ENCODE data around the gene CCDC180. TPM values are rescaled to one million over a fixed set of nuclear protein-coding genes. Genes with fewer than 3 reads are reported as not detected.
"Not testable (repeated sequence)": the region's sequence is repeated elsewhere in the genome, so short reads cannot be mapped to it uniquely, and the experiment has no call there.

CCDC180 gene
- 2.8 TPM for total RNA-seq
- long read RNA-seq, partial matches to known transcripts, result 0 of 1 reads
- long read RNA-seq, other reads (novel, unspliced or antisense), result 1 of 1 reads

GRCh38 chr9:97307500-97308163 lies at the start of gene CCDC180:
Gene CCDC180 (plus strand): TSS chr9:97307659. CDS start chr9:97308064, 405 bp downstream.
- no peak for DNase-seq (ENCODE audit: low spot score)

- DNase-seq (ENCODE audit: low spot score), result not testable (repeated sequence)
Measured at GRCh38 chr9:97259834-97260514, 47.5 kb upstream of the CCDC180 start.

- no peak for DNase-seq (ENCODE audit: low spot score)
Measured at GRCh38 chr9:97271292-97271691, 36.2 kb upstream of the CCDC180 start.

- no peak for DNase-seq (ENCODE audit: low spot score)
Measured at GRCh38 chr9:97272072-97272471, 35.4 kb upstream of the CCDC180 start.

GRCh38 chr9:97276310-97276852 lies 31.1 kb upstream of the CCDC180 start:
- no peak for DNase-seq (ENCODE audit: low spot score)

GRCh38 chr9:97277953-97278352 lies 29.5 kb upstream of the CCDC180 start:
- DNase-seq (ENCODE audit: low spot score), result no peak

- no peak for DNase-seq (ENCODE audit: low spot score)
Measured at GRCh38 chr9:97280755-97281330, 26.6 kb upstream of the CCDC180 start.

GRCh38 chr9:97283768-97284167 lies 23.7 kb upstream of the CCDC180 start:
- no peak for DNase-seq (ENCODE audit: low spot score)

- no peak for DNase-seq (ENCODE audit: low spot score)
Measured at GRCh38 chr9:97284798-97285197, 22.7 kb upstream of the CCDC180 start.

GRCh38 chr9:97292200-97292599 lies 15.3 kb upstream of the CCDC180 start:
- no peak for DNase-seq (ENCODE audit: low spot score)

GRCh38 chr9:97293207-97293721 lies 14.2 kb upstream of the CCDC180 start:
- DNase-seq (ENCODE audit: low spot score), result no peak

- DNase-seq (ENCODE audit: low spot score), result no peak
Measured at GRCh38 chr9:97293818-97294217, 13.6 kb upstream of the CCDC180 start.

- DNase-seq (ENCODE audit: low spot score), result no peak
Measured at GRCh38 chr9:97297889-97298288, 9.6 kb upstream of the CCDC180 start.

- no peak for DNase-seq (ENCODE audit: low spot score)
Measured at GRCh38 chr9:97299809-97300414, 7.5 kb upstream of the CCDC180 start.

- DNase-seq (ENCODE audit: low spot score), result no peak
Measured at GRCh38 chr9:97300586-97300985, 6.9 kb upstream of the CCDC180 start.

- no peak for DNase-seq (ENCODE audit: low spot score)
Measured at GRCh38 chr9:97301974-97302373, 5.5 kb upstream of the CCDC180 start.

GRCh38 chr9:97304586-97304985 lies 2.9 kb upstream of the CCDC180 start:
- no peak for DNase-seq (ENCODE audit: low spot score)

- no peak for DNase-seq (ENCODE audit: low spot score)
Measured at GRCh38 chr9:97305501-97306298, 1.8 kb upstream of the CCDC180 start.

- no peak for DNase-seq (ENCODE audit: low spot score)
Measured at GRCh38 chr9:97307091-97307490, 368 bp upstream of the CCDC180 start.

GRCh38 chr9:97309260-97309659 lies 1.8 kb downstream of the CCDC180 start:
- no peak for DNase-seq (ENCODE audit: low spot score)

GRCh38 chr9:97310023-97310422 lies 2.6 kb downstream of the CCDC180 start:
- no peak for DNase-seq (ENCODE audit: low spot score)

Measured in mesenteric fat pad (tissue), 1 donor.